GM12878 (cell line): ENCODE measurements around the gene SNX7.

Experiments used
- CREB1 ChIP-seq: IDR thresholded peaks from 2 replicates; pipeline ENCODE4 v1.6.1; 2012; ENCODE audit warnings: low read depth, mild to moderate bottlenecking, inconsistent platforms
- CTCF ChIP-seq, 3 experiments: IDR thresholded peaks in 2 of 3; conservative IDR thresholded peaks in 1 of 3; 2 replicates each; pipeline ENCODE4 v1.5.1; 2011; ENCODE audit warnings: low read depth in 3 of 3, low read length in 3 of 3, mild to moderate bottlenecking in 3 of 3, control low read depth in 2 of 3, moderate library complexity in 2 of 3, inconsistent platforms in 1 of 3, mixed read lengths in 1 of 3; ENCODE audit not compliant: control insufficient read depth in 2 of 3, insufficient read depth in 1 of 3; ENCODE audit errors: extremely low read depth in 1 of 3
- EP300 ChIP-seq, 2 experiments: fragments of 150-350 bp in 1 of 2; IDR thresholded peaks; 2 replicates each; pipeline ENCODE4 v1.6.1; 2011 to 2012; ENCODE audit warnings: low read depth in 2 of 2, low read length in 2 of 2, borderline replicate concordance in 1 of 2, improper control_type of control experiment in 1 of 2, inconsistent platforms in 1 of 2; ENCODE audit not compliant: control insufficient read depth in 1 of 2
- IRF5 ChIP-seq: fragments of 450-650 bp; IDR thresholded peaks from 2 replicates; pipeline ENCODE4 v1.6.1; 2017; ENCODE audit warnings: borderline replicate concordance
- MLLT1 ChIP-seq: fragments of 450-650 bp; IDR thresholded peaks from 2 replicates; pipeline ENCODE4 v1.6.1; 2016; ENCODE audit warnings: mild to moderate bottlenecking
- NFXL1 ChIP-seq: fragments of 450-650 bp; IDR thresholded peaks from 2 replicates; pipeline ENCODE4 v1.6.1; 2017; ENCODE audit warnings: antibody characterized with exemption, mild to moderate bottlenecking, borderline replicate concordance
- RAD21 ChIP-seq: IDR thresholded peaks from 2 replicates; pipeline ENCODE4 v1.6.1; 2011; ENCODE audit warnings: mild to moderate bottlenecking, low read depth, low read length, moderate library complexity; ENCODE audit not compliant: insufficient read depth
- RFX5 ChIP-seq: IDR thresholded peaks from 2 replicates; pipeline ENCODE4 v1.6.1; 2011; ENCODE audit warnings: low read depth, low read length, improper control_type of control experiment
- SMAD1 ChIP-seq: fragments of 450-650 bp; IDR thresholded peaks from 2 replicates; pipeline ENCODE4 v1.6.1; 2018; ENCODE audit warnings: mild to moderate bottlenecking, low read depth; ENCODE audit not compliant: partially characterized antibody
- SP1 ChIP-seq: IDR thresholded peaks from one replicate; pipeline ENCODE4 v1.6.1; 2011; ENCODE audit warnings: low read depth, low read length
- SRF ChIP-seq, 2 experiments: IDR thresholded peaks; 2 replicates each; pipeline ENCODE4 v1.6.1; 2011; ENCODE audit warnings: low read depth in 2 of 2, low read length in 2 of 2, mild to moderate bottlenecking in 1 of 2, moderate library complexity in 1 of 2
- TARDBP ChIP-seq: IDR thresholded peaks from 2 replicates; pipeline ENCODE4 v1.6.1; 2016; ENCODE audit warnings: borderline replicate concordance
- TBL1XR1 ChIP-seq: IDR thresholded peaks from 2 replicates; pipeline ENCODE4 v1.6.1; 2012; ENCODE audit warnings: low read depth, low read length, improper control_type of control experiment
- ZSCAN29 ChIP-seq: fragments of 450-650 bp; IDR thresholded peaks from 2 replicates; pipeline ENCODE4 v1.6.1; 2017; ENCODE audit warnings: mild to moderate bottlenecking, moderate library complexity

GRCh38 chr1:98733782-98734112 lies 72.2 kb downstream of the SNX7 start:
- no peak for TF ChIP-seq CTCF (IDR thresholded peaks at IDR 0.05 in 2 of 3, conservative IDR thresholded peaks at IDR 0.05 in 1 of 3; ENCODE audit: control insufficient read depth in 2 of 3, extremely low read depth in 1 of 3, insufficient read depth in 1 of 3, low read depth in 3 of 3, low read length in 3 of 3)
- TF ChIP-seq SRF (IDR thresholded peaks at IDR 0.05; ENCODE audit: low read depth in 2 of 2, low read length in 2 of 2) = no peak
- no peak for TF ChIP-seq NFXL1
- no peak for TF ChIP-seq SP1
- TF ChIP-seq RAD21 = no peak
- TF ChIP-seq EP300 (IDR thresholded peaks at IDR 0.05; ENCODE audit: borderline replicate concordance in 1 of 2, control insufficient read depth in 1 of 2, low read depth in 2 of 2, low read length in 2 of 2) = no peak
- TF ChIP-seq TBL1XR1 = no peak
- TF ChIP-seq IRF5 = no peak
- no peak for TF ChIP-seq SMAD1
- TF ChIP-seq RFX5 = no peak
- TF ChIP-seq TARDBP = no peak
- no peak for TF ChIP-seq ZSCAN29
- TF ChIP-seq MLLT1 = no peak
- TF ChIP-seq CREB1 = no peak
